HG02840 (cell line): ENCODE data around the gene SYNDIG1.

Experiments
- ATAC-seq: cut with Tn5 transposase; IDR thresholded peaks from one replicate; pipeline ENCODE4 v1.9.1; 2021; ENCODE audit warnings: mild to moderate bottlenecking, moderate library complexity, moderate number of reproducible peaks; ENCODE audit not compliant: unreplicated experiment, low FRiP score

The SYNDIG1 gene

GRCh38 chr20:24604966-24605665 lies 135.7 kb downstream of the SYNDIG1 start:
- ATAC-seq, result no peak

- no peak for ATAC-seq
Measured at GRCh38 chr20:24605937-24606455, 136.6 kb downstream of the SYNDIG1 start.

GRCh38 chr20:24607402-24607801 lies 138.0 kb downstream of the SYNDIG1 start:
- ATAC-seq, result no peak

DNA sequence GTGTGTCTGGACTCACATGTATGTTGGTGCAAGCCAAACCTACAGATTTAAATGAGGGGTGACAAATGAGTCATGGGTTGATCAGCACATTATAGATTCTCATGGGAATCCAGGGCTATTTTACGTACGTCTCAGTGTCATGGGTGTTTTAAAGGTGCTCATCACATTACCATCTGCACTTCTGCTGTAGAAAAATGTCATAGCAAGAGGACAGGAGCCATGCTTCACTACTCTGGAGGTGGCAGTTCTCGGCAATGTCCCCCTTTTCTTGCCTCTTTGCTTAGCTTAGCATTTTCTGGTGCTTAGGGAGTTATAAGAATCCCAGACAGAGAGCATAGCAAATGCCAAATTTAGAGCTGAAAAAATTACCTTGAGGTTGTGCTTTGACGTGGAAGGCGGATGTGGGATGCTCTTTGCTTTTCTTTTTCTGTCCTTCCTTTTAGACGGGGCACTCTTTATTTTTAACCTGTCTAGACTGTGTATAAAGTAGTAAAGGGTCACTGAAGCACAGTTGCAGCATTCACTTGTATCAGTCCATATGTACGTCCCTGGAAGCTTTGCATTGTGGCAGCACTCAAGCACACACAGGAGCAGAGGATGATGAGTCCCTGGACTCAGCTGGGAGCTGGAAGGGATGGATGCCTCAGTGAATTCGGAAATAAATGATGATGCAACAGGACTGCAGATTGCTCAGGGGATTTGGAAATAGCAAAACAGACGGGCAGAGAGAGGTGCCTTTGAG lies 139.7 kb downstream of the SYNDIG1 start:
- ATAC-seq, result no peak

DNA sequence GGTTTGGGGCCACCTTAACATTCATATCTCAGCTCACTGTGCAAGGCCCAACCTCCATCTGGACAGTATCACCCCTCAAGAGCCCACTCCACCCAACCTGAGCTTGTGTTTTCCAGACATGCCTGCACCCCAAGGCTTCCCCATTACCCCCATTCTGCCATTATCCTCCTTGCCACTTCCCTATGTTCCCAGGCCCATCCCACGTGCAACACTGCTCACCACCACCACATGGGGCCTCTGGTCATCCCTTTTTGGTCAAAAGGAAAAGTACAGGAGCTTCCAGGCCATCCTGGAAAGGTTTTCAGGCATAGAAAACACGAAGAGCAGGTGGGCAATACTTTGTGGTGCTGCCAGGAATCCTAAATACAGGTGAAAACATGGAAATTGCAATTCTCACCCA lies 140.3 kb downstream of the SYNDIG1 start:
- no peak for ATAC-seq

DNA sequence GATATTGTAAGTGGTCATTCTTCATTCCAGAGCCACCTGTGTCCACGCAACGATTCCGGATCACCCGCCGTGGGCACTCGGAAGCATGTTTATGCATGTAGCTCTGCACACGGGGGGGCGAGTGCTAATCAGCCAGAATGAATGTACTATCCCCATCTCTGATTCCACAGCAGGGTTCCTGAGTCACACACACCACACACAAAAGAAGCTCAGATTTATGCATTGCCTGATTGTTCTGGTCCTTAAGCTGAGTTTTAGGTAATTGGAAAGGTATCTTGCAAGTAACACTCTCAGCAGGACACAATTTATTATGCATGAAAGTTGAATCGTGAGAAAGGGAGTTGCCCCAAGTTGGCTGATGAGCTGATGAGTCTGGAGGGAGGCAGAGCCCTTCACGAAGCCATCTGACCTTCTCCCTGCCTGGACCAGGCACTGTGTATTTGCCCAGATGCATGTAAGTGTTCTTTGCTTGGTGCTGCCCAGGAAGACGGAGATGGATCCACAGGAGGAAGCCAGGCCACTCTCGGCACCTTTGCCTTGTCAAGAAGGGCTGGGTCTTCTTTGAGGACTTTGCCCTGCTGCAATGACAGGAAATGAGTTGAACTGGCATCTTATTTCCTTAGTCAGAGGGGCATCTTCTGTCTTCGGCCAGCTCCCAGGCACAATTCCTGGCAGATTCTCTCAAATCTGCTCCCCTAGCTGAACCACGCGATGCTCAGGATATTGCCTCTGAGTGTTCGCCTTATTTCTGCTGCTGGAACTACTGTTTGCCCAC lies 141.1 kb downstream of the SYNDIG1 start:
- ATAC-seq, result no peak

DNA sequence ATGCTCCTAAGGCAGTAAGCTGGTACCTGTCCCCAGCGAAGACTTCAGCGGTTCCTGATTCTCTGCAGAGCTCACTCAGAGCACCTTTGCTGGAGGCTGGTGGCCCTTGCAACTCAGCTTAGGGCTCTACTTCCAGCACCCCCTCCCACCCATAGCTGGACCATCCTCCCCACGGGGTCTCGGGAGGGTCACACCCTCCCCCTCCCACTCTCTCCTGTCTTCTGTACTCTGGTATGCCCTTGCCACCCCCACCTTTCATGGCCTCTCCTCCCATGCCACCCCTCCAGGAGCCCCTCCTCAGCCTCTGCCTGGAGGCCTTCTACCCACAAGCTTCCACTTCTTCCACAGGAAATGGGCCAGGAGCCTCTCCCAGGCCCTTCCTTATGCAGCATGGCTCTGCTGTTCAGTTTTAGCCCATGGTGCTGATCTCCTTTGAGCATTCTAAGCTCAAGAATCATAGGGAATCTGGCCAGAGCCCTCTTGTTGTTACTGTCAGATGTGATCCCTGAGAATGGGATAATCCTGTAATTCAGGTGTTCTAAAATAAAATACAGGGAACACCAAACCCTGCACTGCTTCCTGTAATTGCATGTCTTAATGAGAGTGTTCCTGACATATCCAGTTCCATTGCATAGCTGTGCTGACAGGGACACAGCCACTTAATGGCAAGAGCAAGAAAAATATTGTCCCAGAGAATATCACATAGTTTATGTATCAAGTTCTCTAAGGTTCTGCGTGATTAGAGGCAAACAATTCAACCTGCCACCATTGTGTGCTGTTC lies 142.1 kb downstream of the SYNDIG1 start:
- ATAC-seq, result no peak

DNA sequence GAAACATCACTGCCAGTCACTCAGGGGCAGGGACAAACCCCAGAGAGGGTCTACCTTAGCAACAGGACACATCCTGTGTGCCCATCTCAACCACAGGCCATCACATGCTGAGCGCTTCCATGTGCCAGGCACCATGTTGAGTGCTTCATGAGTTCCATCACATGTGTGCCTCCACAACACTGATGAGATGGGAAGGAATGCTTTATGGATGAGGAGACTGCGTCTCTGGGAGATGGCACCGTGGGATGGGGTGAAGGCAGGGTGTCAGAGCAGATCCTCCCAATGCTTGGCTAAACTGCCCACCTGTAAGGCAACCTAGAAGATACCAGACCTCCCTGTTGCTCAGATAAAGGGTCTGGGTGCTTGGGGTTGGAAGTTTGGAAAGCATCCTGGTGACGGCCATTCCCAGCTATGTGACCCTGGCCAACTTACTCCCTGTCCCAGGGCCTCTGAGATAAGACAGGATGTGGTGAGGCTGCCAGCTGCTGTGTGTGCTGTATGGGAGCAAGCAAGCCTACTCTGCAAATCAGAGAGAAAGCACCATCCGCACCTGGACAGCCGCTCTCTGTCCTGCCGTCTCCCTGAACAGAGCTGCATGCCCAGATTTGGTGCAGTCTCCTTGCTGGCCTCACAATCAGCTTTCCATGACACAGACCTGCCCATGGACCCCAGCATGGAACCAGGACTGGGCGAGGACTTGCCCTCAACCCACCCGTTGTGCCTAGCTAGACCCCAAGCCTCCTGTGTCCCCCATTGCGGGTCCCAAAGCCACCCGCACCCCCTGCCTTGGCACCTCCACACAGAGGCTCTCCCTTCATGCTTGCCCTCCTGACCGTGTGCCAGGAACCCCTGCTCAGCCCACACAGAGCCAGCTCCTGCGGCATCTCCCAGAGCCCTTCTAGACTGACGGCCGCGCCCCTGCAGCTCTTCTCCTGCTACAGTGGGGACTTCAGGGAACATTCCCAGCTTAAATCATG lies 143.7 kb downstream of the SYNDIG1 start:
- ATAC-seq, result no peak

GRCh38 chr20:24614341-24614740 lies 144.9 kb downstream of the SYNDIG1 start:
- no peak for ATAC-seq

GRCh38 chr20:24615353-24615752 lies 145.9 kb downstream of the SYNDIG1 start:
- ATAC-seq, result no peak

DNA sequence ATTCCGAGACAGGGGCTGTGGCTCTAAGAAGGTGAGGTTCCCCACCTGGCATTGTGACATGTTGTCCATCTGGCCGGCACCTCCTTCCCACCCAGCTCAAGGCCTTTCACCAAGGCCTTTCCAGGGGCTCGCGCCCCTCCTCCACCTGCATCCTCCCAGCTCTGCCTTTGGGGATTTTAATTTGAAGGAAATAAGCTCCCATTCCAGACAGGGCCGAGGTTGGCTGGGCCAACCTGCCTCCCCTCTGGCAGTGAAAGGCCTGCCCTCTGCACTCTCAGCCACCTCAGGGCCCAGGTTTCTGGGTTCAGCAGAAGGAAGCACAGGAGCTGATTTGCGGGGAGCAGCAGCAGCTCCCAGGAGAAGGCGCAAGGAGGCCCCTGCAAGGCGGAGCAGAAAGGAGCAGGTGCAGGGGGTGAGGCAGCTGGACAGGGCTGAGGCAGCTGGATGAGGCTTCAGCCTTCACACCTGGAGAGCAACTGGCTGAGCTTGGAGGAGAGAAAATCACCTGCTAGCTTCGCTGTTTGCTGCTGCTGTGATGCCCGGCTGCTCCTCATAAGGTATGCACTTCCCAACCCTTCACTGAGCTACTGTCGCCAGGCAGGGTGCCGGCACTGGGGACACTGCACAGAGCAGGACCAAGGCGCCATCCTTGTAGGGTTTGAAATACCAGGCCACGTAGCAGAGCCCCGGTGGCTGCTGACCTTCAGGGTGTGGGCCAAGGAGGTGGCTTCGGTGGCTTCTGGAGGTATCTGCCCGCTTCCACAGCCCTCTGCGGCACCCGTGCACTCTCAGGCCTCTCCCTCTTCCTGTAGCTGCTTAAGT lies 147.0 kb downstream of the SYNDIG1 start:
- ATAC-seq, result no peak

- no peak for ATAC-seq
Measured at GRCh38 chr20:24617080-24617432, 147.6 kb downstream of the SYNDIG1 start.

- ATAC-seq, result no peak
Measured at GRCh38 chr20:24617757-24618450, 148.5 kb downstream of the SYNDIG1 start.

- ATAC-seq, result no peak
Measured at GRCh38 chr20:24618739-24619138, 149.3 kb downstream of the SYNDIG1 start.

DNA sequence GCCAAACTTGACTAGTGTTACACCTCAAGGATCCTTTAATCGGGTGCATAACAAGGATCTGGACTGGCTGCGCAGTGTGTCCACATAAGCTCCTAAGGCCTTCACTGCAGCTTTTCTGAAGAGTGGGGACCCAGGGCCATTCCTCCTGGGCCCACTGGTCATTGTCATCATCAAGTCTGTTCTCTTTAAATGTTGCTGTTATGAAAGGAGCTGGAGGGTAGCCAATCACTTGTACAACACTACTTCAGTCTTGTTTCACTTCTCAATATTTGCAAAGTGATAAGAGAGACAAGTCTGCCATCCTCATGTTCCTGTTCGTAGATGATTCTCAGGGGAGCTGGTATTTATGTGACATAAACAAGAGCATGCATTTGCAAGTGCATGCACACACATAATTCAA lies 149.8 kb downstream of the SYNDIG1 start:
- ATAC-seq, result no peak

DNA sequence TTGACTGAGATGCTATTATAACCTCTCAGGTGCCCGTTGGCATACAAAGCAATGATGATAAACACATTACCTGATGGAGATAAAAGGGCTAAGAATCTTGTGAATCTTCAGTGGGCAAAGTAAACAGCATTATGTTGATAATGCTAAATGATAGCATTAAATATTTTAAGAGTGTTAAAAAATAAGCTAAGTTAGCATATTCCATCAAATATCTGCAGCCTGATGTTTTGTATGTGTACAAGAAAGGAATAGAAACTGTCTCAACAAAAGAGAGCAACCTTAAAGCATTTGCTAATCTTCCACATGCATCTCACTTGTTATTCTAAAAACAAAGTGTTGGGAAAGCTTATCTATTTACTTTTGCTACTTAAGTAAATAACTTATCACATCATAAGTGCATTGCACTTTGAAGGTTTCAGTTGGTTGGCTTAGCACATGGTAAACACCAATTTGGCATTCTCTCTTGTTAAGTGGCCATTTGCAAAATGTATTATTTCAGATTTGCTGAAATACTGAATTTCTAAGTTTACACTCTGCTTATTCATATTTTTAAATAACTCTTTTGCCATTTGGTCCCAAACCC lies 151.6 kb downstream of the SYNDIG1 start:
- no peak for ATAC-seq

DNA sequence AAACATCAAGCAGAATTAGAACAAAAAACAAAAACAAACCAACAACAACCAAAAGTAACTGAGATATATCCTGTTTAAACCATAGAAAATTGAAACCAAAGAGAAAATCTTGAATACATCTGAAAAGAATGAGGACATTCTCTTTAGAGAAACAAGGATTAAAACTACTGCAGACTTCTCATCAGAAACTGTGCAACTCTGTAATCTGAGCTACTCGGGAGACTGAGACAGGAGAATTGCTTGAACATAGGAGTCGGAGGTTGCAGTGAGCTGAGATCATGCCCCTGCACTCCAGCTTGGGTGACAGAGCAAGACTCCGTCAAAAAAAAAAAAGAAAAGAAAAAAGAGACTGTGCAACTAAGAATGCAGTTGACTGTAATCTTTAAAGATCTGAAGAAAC lies 153.4 kb downstream of the SYNDIG1 start:
- no peak for ATAC-seq
